Caco-2 (cell line): ENCODE results near the gene MAOA. TPM values are rescaled to one million over a fixed set of nuclear protein-coding genes. Genes with fewer than 3 reads are reported as not detected.
"Not testable (repeated sequence)": the region's sequence is repeated elsewhere in the genome, so short reads cannot be mapped to it uniquely, and the experiment has no call there.

ENCODE experiments used
- BruUV-seq: library from RNA; stranded (reverse); fragments of 400-500 nt; replicated peaks from 2 replicates; lab custom pipeline; 2021; lab: Mats Ljungman, UMichigan
- CTCF ChIA-PET: fragments of 300-600 bp; sonication (Branson Sonifier 250); formaldehyde crosslinking; loops from one replicate; lab custom pipeline; 2022; ENCODE audit warnings: antibody characterized with exemption; lab: Charles Lee
- POLR2A ChIA-PET: fragments of 300-600 bp; sonication (Branson Sonifier 250); formaldehyde crosslinking; loops from one replicate; lab custom pipeline; 2022; ENCODE audit warnings: antibody characterized with exemption; lab: Charles Lee
- DNase-seq, 2 experiments: peaks; one replicate each; pipeline versions ENCODE4 v3.0.0 to v3.0.0-alpha.2; 2020 to 2022
- H3K27me3 ChIP-seq: replicated peaks from 2 replicates; pipeline ENCODE4 v1.6.0; 2011; ENCODE audit warnings: low read length; ENCODE audit not compliant: control insufficient read depth, insufficient read depth
- H3K36me3 ChIP-seq: 2 replicates; pipeline ENCODE4 v1.5.1; 2011; ENCODE audit warnings: low read length; ENCODE audit not compliant: control insufficient read depth, insufficient read depth
- H3K4me1 ChIP-seq: fragments of 250-450 bp; sonication (Bioruptor Pico); 2 replicates; pipeline ENCODE4 v1.5.1; 2020; ENCODE audit warnings: mild to moderate bottlenecking
- H3K4me3 ChIP-seq: 2 replicates; pipeline ENCODE4 v1.5.1; 2011; ENCODE audit warnings: low read depth, mild to moderate bottlenecking, control low read depth, low read length
- H3K9me3 ChIP-seq: fragments of 250-450 bp; sonication (Bioruptor Pico); 2 replicates; pipeline ENCODE4 v1.5.1; 2020; ENCODE audit warnings: mild to moderate bottlenecking, moderate library complexity
- H3K27ac Mint-ChIP-seq: one replicate; pipeline ENCODE4 v1.8.0; 2022; ENCODE audit warnings: mixed read lengths; ENCODE audit not compliant: unreplicated experiment
- H3K27me3 Mint-ChIP-seq: one replicate; pipeline ENCODE4 v1.8.0; 2022; ENCODE audit warnings: mixed read lengths; ENCODE audit not compliant: insufficient read depth, unreplicated experiment
- H3K36me3 Mint-ChIP-seq: one replicate; pipeline ENCODE4 v1.8.0; 2022; ENCODE audit warnings: mild to moderate bottlenecking, mixed read lengths; ENCODE audit not compliant: insufficient read depth, unreplicated experiment
- H3K4me1 Mint-ChIP-seq: one replicate; pipeline ENCODE4 v1.8.0; 2022; ENCODE audit warnings: low read depth, mixed read lengths; ENCODE audit not compliant: unreplicated experiment
- H3K4me3 Mint-ChIP-seq: one replicate; pipeline ENCODE4 v1.8.0; 2022; ENCODE audit warnings: mild to moderate bottlenecking, moderate library complexity, mixed read lengths; ENCODE audit not compliant: unreplicated experiment
- H3K9me3 Mint-ChIP-seq: one replicate; pipeline ENCODE4 v1.8.0; 2022; ENCODE audit warnings: mixed read lengths; ENCODE audit not compliant: unreplicated experiment
- CTCF ChIP-seq, 2 experiments: fragments of 200-600 bp in 1 of 2; IDR thresholded peaks; 1 replicate in 1 of 2; 2 replicates in 1 of 2; pipeline versions ENCODE4 v1.5.1 to v1.8.0; 2011 to 2022; ENCODE audit warnings: antibody characterized with exemption in 1 of 2, control low read depth in 1 of 2, inconsistent platforms in 1 of 2, low read depth in 1 of 2, low read length in 1 of 2, mild to moderate bottlenecking in 1 of 2, moderate library complexity in 1 of 2; ENCODE audit not compliant: insufficient read depth in 1 of 2, severe bottlenecking in 1 of 2, unreplicated experiment in 1 of 2
- intact Hi-C: fragments of 100-400 bp; cut with micrococcal nuclease; formaldehyde crosslinking; loops from one replicate; pipeline ENCODE4 v1.10.0; 2022; ENCODE audit not compliant: unreplicated experiment
- total RNA-seq: library from RNA; stranded (reverse); gene quantifications from 2 replicates; pipeline ENCODE4 v1.2.3, GENCODE V29; 2022

MAOA gene
- total RNA-seq, 1 experiment from 2014 or later: 0.25 TPM

GRCh38 chrX:43666311-43666912 is 10.3 kb downstream of the MAOA start:
- no TSS peak for BruUV-seq
- TF ChIP-seq CTCF (IDR thresholded peaks at IDR 0.05; ENCODE audit: insufficient read depth in 1 of 2, low read depth in 1 of 2, low read length in 1 of 2, severe bottlenecking in 1 of 2, unreplicated experiment in 1 of 2): no peak
- Histone ChIP-seq H3K4me1 (no peaks in the 10 kb centered on the region), H3K4me3 (no peak overlapping the region), H3K9me3 (no peaks in the 10 kb centered on the region), H3K36me3 (no peaks in the 10 kb centered on the region), H3K27me3 (no peaks in the 10 kb centered on the region)
- ChIA-PET POLR2A (no interaction called here), CTCF (no interaction called here)
- H3K27ac Mint-ChIP-seq: no peak overlapping the region
- DNase-seq: no peak
- no peaks in the 10 kb centered on the region for H3K4me1 Mint-ChIP-seq
- H3K27me3 Mint-ChIP-seq: no peaks in the 10 kb centered on the region
- intact Hi-C loops: no loop called here
- H3K4me3 Mint-ChIP-seq: no peak overlapping the region
- no peaks in the 10 kb centered on the region for H3K36me3 Mint-ChIP-seq
- H3K9me3 Mint-ChIP-seq: no peaks in the 10 kb centered on the region

DNA sequence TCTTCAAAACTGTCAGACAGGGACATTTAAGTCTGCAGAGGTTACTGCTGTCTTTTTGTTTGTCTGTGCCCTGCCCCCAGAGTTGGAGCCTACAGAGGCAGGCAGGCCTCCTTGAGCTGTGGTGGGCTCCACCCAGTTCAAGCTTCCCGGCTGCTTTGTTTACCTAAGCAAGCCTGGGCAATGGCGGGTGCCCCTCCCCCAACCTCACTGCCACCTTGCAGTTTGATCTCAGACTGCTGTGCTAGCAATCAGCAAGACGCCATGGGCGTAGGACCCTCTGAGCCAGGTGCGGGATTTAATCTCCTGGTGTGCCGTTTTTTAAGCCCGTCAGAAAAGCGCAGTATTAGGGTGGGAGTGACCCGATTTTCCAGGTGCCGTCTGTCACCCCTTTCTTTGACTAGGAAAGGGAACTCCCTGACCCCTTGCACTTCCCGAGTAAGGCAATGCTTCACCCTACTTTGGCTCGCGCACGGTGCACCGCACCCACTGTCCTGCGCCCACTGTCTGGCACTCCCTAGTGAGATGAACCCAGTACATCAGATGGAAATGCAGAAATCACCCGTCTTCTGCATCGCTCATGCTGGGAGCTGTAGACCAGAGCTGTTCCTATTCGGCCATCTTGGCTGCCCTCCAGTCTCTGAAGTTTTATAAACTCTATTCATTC is 20.0 kb downstream of the MAOA start:
- DNase-seq, H3K36me3 Mint-ChIP-seq, BruUV-seq, intact Hi-C loops, H3K36me3 ChIP-seq, H3K27me3 ChIP-seq, H3K27me3 Mint-ChIP-seq, CTCF ChIA-PET, POLR2A ChIA-PET, H3K9me3 Mint-ChIP-seq, H3K4me1 Mint-ChIP-seq, H3K4me1 ChIP-seq, H3K4me3 Mint-ChIP-seq, H3K27ac Mint-ChIP-seq, H3K4me3 ChIP-seq, H3K9me3 ChIP-seq: not testable (repeated sequence)

- H3K4me1 Mint-ChIP-seq: no peaks in the 10 kb centered on the region
- POLR2A ChIA-PET: interaction anchor here (0.6 kb wide), 1 partner anchor 8 kb away, joined by 3 read pairs; no protein-coding TSS in a partner anchor
Observed at GRCh38 chrX:43676971-43677572, 21.0 kb downstream of the MAOA start.

More at GRCh38 chrX:43676971-43677572, 21.0 kb downstream of the MAOA start:
- no peaks in the 10 kb centered on the region for H3K36me3 Mint-ChIP-seq
- H3K27ac Mint-ChIP-seq: no peak overlapping the region
- BruUV-seq: no TSS peak
- CTCF ChIA-PET: no interaction called here
- intact Hi-C loops: no loop called here
- TF ChIP-seq CTCF (IDR thresholded peaks at IDR 0.05; ENCODE audit: insufficient read depth in 1 of 2, low read depth in 1 of 2, low read length in 1 of 2, severe bottlenecking in 1 of 2, unreplicated experiment in 1 of 2): no peak
- Histone ChIP-seq H3K4me1 (peaks cover 4% of the 10 kb centered on the region; the same call in 1 of the 2 replicates), H3K9me3 (no peaks in the 10 kb centered on the region), H3K27me3 (no peaks in the 10 kb centered on the region), H3K36me3 (no peaks in the 10 kb centered on the region), H3K4me3 (no peak overlapping the region)
- H3K9me3 Mint-ChIP-seq: no peaks in the 10 kb centered on the region
- no peaks in the 10 kb centered on the region for H3K27me3 Mint-ChIP-seq
- no peak overlapping the region for H3K4me3 Mint-ChIP-seq
- DNase-seq: peak in 1 of 2 experiments; percentile 10
